ENCODE data around the gene FBLL1.
A peak's percentile ranks its signal among the peaks of the same experiment; 100 is the strongest.
"Not testable (repeated sequence)": the region's sequence is repeated elsewhere in the genome, so short reads cannot be mapped to it uniquely, and the experiment has no call there.

Gene FBLL1

DNA sequence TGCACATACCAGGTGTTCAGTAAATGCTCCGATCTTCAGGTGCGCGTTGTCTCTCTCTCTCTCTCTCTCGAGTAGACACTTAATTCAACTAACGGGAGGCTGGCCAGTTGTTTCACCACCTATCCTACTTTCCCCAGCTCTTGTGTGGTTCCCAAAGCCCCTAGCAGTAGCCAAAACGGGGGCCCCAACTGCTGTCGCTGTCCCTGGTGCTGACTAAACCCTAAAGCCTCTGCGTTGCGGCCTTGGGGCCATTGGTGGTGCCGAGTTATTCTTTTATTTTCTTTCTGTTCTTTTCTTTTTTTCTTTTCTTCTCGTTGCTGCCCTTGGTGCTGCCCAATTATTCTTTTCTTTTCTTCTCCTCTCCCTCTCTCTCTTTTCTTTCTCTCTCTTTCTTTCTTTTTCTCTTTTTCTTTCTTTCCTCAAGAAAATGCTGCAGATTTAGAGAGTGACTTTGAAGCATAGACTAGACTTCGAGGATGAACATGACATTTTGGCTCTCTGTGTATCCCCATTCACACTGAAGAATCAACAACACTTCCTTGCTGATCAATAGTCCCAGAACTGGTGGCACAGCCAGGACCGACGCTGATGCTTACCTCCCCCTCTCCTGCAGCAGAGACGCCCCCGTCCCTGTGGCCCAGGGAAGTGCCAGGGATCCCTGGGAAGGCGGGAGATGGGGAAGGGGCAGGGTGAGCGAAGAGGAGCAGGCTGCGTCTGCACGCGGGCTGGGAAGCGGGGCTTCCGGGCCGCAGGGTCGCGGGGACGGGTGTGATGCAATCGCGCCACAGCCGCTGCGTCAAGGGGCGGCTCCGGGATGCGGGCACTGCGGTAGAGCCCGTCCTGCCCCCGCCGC, at the start of gene FBLL1:
Gene FBLL1 (plus strand): TSS at position 785 of the 853 bp plus-strand sequence. CDS start 200 bp downstream, outside the sequence.
- intact Hi-C loops (cut with DNase I) = no loop called here
- DNase-seq = peak; percentile 19 to 96 (median 70)

DNA sequence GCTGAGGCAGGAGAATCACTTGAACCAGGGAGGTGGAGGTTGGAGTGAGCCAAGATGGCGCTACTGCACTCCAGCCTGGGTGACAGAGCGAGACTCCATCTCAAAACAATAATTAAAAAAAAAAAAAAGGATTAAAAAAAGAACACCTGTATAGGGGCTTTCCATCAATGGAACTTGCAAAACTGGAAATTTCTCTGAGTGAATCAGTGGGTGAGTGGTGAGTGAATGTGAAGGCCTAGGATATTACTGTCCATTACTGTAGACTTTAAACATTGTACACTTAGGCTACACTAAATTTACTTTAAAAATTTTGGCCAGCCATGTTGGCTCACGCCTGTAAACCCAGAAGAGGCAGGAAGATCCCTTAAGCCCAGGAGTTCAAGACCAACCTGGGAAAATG, 48.5 kb upstream of the FBLL1 start:
- intact Hi-C loops (cut with DNase I) = no loop called here
- no peak for DNase-seq

- intact Hi-C loops (cut with DNase I) = no loop called here
- no peak for DNase-seq
Measured at GRCh38 chr5:168481330-168481788, 47.7 kb upstream of the FBLL1 start.

DNA sequence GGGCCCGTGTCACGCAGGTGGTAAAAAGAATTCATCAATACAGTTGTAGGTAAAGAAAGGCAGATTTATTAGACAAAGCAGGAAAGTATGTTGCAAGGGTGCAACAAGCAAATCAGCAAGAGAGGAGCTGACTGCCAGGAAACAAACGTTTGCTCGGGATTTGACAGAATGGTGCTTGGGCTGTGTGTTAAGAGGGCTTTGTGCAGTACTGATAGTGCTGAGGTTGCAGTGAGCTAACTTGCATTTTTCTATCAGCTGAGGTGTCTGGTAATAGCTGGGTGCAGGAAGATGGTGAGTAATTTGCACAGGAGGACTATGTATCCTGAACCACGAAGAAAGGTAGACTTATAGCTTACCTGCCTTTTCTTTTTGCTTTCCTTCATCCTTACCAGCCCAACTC, 46.7 kb upstream of the FBLL1 start:
- no peak for DNase-seq

DNA sequence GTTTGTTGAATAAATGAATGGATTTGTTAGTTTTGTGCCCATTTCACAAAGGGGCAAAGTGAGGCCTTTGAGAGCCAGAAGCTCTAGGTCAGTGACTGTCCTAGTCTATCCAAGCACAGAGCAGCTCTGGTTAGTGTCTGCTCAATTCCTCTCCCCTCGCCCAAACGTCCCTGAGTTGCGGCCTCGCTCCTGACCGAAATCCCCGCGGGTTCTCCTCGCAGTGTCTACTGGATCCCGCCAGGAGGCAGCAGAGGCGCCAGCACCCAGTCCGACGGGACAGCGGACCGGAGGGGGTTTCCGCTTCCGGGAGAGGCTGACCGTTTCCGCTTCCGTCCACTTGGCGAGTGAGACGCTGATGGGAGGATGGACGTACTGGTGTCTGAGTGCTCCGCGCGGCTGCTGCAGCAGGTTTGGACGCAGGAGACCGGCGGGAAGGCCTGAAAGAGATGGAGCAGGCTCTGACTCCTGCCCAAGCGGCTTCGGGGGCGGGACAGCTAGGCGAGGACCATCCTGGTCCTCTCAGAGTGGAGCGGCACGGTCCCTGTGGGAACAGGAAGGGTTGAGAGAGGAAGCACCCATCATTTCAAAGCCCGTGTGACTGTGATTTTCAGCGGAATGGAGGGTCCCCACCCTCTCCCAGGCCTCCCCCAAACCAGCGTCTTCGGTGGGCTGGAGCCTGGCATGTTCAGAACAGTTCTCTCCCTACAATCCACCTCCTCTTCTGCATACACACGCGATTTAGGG, 42.8 kb upstream of the FBLL1 start, which contains the start of gene RARS1:
Gene RARS1 (plus strand): TSS at position 336 of the 744 bp plus-strand sequence. CDS start 28 bp downstream, at position 364.
- intact Hi-C loops (cut with DNase I) = loop anchor here (2.0 to 5.0 kb wide), 2 partner anchors 92 to 219 kb away; partner anchors contain the start of gene PANK3
- DNase-seq = peak; percentile 94 to 100 (median 98)

More for the DNA sequence above, 46.7 kb upstream of the FBLL1 start:
- intact Hi-C loops (cut with DNase I) = no loop called here

DNA sequence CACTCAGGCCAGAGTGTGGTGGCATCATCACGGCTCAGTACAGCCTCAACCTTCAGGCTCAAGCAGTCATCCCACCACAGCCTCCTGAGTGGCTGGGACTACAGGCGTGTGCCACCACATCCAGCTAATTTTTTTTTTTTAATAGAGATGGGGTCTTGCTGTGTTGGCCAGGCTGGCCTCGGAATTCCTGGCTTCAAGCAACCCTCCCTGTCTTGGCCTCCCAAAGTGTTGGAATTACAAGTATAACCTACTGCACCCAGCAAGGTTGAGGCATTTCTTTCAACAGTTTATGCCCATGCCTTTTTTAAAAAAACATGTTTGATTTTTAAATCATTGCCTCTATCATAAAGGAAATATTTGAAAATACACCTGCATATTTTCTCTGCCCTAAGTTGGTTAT, 40.0 kb upstream of the FBLL1 start:
- intact Hi-C loops (cut with DNase I) = loop anchor here (5.0 kb wide), 1 partner anchor 222 kb away; no protein-coding TSS in a partner anchor
- DNase-seq = no peak

- DNase-seq = no peak
- intact Hi-C loops (cut with DNase I) = no loop called here
Measured at GRCh38 chr5:168494057-168494555, 35.0 kb upstream of the FBLL1 start.

GRCh38 chr5:168502563-168503237, 26.4 kb upstream of the FBLL1 start:
- intact Hi-C loops (cut with DNase I) = no loop called here
- DNase-seq = no peak

GRCh38 chr5:168513861-168514428, 15.2 kb upstream of the FBLL1 start:
- intact Hi-C loops (cut with DNase I) = no loop called here
- no peak for DNase-seq

- intact Hi-C loops (cut with DNase I) = no loop called here
- DNase-seq = no peak
Measured at GRCh38 chr5:168525856-168526255, 3.2 kb upstream of the FBLL1 start.

DNA sequence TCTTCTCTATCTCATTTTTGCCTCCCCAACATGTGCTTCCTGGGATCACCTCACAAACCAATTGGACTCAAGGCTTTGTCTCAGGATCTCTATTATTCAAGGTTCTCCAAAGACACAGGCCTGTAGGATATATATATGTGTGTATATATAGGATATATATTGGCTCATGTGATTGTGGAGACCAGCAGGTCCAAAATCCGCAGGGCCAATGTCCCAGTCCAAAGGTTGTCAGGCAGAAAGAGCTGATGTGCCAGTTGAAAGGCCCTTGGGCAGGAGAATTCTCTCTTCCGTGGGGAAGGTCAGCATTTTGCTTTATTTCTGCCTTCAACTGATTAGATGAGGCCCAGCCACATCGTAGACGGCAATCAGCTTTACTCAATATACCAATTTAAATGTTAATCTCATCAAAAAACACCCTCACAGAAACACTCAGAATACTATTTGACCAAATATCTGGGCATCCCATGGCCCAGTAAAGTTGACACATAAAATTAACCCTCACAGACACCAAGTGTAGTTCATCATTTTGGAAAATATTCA, 1.3 kb upstream of the FBLL1 start:
- no peak for DNase-seq
- intact Hi-C loops (cut with DNase I) = no loop called here

DNA sequence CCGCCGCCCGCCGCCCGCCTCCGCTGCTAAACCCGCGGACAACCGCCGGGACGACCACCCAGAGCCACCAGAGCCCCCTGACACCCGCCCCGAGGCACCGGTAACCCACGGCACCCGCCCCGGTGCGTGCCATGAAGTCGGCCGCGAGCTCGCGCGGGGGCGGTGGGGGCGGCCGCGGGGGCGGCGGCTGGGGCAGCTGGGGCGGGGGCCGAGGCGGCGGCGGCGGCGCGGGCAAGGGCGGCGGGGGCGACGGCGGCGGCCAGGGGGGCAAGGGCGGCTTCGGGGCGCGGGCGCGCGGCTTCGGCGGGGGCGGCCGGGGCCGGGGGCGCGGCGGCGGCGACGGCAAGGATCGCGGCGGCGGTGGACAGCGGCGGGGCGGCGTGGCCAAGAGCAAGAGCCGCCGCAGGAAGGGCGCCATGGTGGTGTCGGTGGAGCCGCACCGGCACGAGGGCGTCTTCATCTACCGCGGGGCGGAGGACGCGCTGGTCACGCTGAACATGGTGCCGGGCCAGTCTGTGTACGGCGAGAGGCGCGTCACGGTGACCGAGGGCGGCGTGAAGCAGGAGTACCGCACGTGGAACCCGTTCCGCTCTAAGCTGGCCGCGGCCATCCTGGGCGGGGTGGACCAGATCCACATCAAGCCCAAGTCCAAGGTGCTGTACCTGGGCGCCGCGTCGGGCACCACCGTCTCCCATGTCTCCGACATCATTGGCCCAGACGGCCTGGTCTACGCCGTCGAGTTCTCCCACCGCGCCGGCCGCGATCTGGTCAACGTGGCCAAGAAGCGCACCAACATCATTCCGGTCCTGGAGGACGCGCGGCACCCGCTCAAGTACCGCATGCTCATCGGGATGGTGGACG, 499 bp downstream of the FBLL1 start:
- intact Hi-C loops (cut with DNase I) = no loop called here
- DNase-seq = peak in 7 of 10 donors; percentile 15 to 90 (median 39)

DNA sequence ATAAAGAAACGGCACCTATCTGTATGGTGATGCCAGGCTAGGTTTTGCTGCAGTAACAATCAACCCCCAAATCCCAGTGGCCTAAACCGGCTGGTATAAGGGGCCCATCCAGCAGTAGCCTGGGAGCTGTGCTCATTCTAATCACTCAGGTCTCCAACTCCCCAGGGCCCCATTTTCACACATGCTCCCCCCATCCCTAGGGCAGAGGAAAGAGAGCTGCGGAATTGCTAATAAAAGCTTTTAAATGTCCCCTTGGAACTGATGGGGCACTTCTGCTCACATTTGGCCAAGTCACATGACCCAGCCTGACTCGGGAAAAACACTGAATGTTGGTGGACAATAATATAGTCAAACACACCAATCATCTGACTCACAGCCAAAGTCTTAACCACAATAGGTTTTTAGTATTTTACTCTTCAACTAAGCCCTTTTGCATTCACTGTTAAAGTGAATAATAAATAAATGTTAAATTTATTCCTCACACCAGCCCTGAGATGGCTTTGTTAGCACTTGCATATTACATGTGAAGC, 1.6 kb downstream of the FBLL1 start:
- intact Hi-C loops (cut with DNase I) = no loop called here
- no peak for DNase-seq

- intact Hi-C loops (cut with DNase I) = no loop called here
- no peak for DNase-seq
Measured at GRCh38 chr5:168531191-168531590, 2.1 kb downstream of the FBLL1 start.

DNA sequence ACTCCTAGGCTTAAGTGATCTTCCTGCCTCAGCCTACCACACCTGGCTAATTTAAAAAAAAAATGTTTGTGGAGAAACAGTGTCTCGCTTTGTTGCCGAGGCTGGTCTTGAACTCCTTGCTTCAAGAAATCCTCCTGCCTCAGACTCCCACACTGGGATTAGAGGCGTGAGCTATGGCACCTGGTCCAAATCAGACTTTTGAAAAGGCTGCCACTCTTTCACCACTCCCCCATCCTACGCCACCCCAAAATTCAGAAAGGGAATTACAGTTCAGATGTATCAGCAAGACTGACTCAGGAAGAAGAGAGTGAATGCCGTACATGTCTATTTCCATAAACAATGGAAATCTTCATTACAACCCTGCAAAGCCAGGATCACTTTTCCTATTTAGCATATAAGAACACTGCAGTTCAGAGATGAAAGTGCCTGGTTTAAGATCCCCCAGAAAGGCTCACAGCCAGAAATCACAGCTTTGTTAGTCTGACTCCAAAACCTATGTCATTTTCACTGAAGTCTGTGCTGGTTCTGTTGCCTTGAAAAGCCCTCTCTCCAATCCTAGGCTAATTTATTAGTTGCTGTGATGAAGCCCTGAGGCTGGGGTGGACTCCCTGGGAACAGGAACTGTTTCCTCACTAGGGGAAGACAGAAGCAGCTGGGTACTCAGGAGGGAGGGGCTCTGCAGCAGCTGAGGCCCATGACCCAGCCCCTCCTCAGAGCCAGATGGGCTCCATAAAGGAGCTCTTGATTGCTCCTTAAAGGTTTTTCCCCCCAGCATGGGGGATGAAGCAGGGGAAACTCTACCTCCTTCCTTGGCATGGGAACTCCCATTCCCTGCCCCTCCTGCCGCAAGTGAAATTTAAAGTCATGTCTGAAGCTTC, 3.1 kb downstream of the FBLL1 start:
- no peak for DNase-seq
- intact Hi-C loops (cut with DNase I) = no loop called here

GRCh38 chr5:168534351-168534750, 5.2 kb downstream of the FBLL1 start:
- intact Hi-C loops (cut with DNase I); DNase-seq: not testable (repeated sequence)

GRCh38 chr5:168537176-168537575, 8.1 kb downstream of the FBLL1 start:
- no peak for DNase-seq
- intact Hi-C loops (cut with DNase I) = no loop called here

GRCh38 chr5:168549554-168549953, 20.4 kb downstream of the FBLL1 start:
- intact Hi-C loops (cut with DNase I) = no loop called here
- DNase-seq = no peak

Data from posterior cingulate gyrus (tissue), 11 donors.